Right ventricle myocardium inferior (tissue), 1 donor: Measurements from ENCODE around the gene STH. TPM values are rescaled to one million over a fixed set of nuclear protein-coding genes. Genes with fewer than 3 reads are reported as not detected.

Source experiments
- ATAC-seq: fragments of 200-7000 bp; cut with Tn5 transposase; one replicate; pipeline ENCODE4 v1.9.1; 2020; ENCODE audit warnings: mild to moderate bottlenecking, moderate library complexity
- DNase-seq: peaks from one replicate; pipeline ENCODE4 v3.0.0; 2021; ENCODE audit errors: missing footprints
- intact Hi-C: fragments of 100-400 bp; cut with DNase I; formaldehyde crosslinking; loops from one replicate; pipeline ENCODE4 v1.11.0; 2022
- total RNA-seq: library from RNA; stranded (reverse); fragmentation: NEBNext Ultra II Directional; extraction: Animal tissue kit (Norgen Biotek cat#: 25700); gene quantifications from one replicate; pipeline ENCODE4 v1.2.1, GENCODE V29; 2021
- donor health status: DM: no; HTN: yes; CAD: no; lungs with severe emphysema.

Gene STH
- total RNA-seq, 1 donor from 2014 or later = not detected

DNA sequence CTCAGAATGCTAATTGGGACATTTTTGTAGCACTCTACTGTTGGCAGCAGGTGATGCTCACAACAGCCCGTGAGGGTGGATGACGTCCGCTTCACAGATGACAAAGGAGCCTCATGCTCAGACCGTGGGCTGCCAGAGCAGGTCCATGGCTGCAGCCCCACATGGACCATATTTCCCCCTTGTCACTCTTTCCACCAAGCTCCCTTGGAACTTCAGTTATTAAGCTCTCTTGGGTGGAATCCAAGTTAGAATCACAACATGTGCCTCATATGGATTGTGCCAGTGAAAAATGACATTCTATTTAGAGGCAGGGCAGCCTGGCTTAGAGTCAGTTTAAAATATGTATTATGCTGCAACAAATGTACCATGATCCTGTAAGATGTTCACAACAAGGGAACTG, 33.2 kb upstream of the STH start:
- no peak for ATAC-seq
- intact Hi-C loops = no loop called here

DNA sequence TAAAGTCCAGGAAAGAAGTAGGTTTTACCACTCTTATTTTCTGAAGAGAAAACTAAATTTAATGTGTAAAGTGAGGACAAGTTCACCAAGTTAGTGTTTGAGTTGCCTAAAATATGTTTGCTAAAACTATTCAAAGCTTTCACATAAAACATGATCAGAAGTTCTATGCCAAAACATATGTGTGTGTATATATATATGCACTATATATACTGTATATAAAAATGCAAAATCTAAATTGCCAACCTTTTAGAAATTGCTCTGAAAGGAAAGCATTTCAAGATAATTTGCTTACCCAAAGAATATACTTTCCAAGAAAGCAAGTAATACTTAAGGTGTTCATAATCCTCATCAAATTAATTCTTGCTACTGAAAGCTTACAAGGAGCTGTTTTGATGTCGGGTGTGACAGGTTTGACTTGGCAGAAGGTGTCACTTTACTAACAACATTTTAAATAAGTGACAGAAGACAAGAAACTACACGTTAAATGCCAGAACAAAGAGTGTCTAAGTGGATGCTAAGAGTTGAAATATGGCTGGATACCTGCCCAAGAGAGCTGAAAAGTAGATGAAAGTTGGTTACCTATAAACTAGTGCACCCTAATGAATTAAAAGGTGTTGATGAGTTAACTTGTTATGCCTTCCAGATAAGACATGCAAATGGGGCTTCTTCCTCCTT, 32.3 kb upstream of the STH start:
- no peak for ATAC-seq
- no peak for DNase-seq
- intact Hi-C loops = no loop called here

More for the DNA sequence above, 33.2 kb upstream of the STH start:
- DNase-seq = no peak

DNA sequence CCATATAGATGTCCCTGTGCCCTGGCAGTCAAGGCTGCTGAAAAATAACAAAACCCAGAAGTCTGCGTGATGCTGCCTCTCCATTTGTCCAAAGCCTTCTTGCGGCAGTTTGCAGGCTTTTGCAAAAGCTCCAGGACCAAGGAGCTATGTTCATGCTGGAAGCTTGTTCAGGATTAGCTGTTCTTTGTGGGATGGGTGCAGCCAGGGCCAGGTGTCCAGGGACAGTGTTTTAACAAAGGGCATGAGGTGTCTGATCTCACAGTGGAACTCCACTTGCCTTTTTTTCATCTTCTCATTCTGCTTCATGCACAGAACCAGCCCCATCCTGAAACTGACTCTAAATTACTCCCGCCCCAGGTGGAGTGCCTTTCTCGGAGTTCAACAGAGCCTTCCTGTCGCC, 31.7 kb upstream of the STH start:
- intact Hi-C loops = no loop called here

DNA sequence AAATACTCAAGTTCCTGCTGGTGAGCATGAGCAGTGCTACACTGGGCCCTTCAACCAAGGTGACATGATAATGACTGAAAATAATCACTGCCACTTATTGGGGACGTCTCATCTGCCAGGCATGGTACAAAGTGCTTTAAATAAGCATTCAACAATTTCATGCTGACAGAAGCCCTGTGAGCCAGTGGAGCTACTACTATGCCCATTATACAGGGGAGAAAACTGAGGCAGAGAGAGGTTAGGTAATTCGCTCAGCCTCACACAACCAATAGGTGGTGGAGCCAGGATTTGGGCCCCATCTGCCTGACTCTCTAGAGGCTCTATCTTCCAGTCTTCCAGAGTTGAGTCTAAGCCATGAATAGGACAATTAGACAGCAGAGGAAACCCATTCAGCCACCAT, 30.3 kb upstream of the STH start:
- no peak for ATAC-seq
- intact Hi-C loops = no loop called here
- no peak for DNase-seq

More for the DNA sequence above, 31.7 kb upstream of the STH start:
- ATAC-seq (no peak), DNase-seq (no peak)

DNA sequence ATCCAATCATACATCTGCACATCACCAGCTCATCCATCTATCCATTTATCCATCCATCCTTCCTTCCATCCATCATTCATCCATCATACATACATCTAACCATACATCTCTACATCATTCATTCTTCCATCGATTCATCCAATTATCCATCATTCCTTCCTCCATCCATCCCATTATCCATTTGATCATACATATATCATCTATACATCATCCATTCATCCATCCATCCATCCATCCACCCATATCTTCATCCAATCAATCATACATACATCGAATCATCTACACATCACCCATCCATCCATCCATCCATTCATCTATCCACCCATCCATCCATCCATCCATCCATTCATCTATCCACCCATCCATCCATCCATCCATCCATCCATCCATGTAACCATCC, 29.3 kb upstream of the STH start:
- ATAC-seq (no peak), DNase-seq (no peak)
- intact Hi-C loops = no loop called here

DNA sequence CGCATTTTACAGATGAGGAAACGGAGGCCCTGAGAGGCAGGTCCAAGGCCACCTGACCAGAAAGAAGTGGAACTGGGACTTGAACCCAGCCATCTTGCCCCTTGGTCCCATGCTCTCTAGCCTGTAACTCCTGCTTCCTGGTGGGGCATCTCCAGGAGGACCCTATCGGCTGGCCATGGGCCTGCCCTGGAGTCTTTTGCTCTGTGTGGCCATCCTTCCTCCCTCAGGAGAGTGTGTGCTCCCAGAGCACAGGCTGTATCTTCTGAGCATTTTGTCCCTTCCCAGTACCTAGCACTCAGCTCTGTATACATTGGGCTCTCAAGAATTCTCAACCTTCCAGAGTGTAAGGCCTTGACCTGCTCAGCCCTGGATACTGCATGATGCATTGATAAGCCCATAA, 28.4 kb upstream of the STH start:
- ATAC-seq (no peak), DNase-seq (no peak)
- intact Hi-C loops = no loop called here

DNA sequence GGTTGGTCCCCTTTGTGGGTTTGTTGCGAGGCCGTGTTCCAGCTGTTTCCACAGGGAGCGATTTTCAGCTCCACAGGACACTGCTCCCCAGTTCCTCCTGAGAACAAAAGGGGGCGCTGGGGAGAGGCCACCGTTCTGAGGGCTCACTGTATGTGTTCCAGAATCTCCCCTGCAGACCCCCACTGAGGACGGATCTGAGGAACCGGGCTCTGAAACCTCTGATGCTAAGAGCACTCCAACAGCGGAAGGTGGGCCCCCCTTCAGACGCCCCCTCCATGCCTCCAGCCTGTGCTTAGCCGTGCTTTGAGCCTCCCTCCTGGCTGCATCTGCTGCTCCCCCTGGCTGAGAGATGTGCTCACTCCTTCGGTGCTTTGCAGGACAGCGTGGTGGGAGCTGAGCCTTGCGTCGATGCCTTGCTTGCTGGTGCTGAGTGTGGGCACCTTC, 27.3 kb upstream of the STH start:
- DNase-seq (no peak), ATAC-seq (no peak)
- intact Hi-C loops = no loop called here

DNA sequence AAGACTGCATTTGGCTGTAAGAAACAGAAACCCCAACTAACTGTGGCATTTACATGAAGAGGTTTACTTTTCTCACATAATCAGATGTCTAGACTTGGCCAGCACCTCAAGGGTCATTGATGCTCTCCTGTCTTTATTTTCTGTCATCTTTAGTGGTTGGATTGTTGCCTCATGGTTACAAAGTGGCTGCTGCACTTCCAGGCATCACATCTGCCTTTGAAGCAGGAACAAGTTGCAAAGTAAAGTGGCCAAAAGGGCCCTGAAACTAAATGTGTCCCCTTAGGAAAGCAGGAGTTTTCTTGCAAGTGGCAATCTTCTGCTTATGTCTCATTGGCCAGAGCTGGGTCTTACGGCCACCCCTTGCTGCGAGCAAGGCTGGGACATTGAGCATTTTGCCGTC, 26.5 kb upstream of the STH start:
- DNase-seq (no peak), ATAC-seq (no peak)
- intact Hi-C loops = no loop called here

DNA sequence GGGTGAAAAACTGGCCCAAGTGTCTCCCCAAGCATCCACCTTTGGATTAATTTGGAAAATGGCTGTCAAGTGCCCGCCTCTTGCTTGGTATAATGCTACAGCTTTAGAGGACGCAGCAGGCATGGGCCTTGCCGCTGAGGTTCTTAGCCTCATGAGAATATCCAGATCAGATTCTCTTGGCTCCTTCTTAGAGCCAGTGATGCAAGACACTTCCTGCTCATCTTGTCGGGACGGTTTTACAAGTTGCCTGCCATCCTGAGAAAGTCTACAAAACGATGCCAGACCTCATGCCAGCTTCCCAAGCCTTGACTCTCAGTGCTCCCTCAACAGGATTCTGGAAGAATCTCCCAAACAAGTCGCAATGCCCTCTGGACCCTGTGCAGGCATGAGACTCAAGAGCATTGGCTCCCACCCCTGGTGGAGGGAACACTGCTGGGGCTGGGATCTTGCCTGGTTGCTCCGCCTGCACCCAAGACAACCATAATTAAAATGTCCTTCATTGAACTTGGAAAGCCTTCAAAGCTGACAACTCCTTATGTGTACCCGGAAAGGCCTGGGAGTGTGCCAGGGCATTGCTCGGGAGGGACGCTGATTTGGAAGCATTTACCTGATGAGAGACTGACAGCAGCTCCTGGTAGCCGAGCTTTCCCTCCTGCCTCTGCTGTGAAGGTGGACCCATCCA, 25.8 kb upstream of the STH start:
- DNase-seq = no peak
- intact Hi-C loops = no loop called here
- peak; percentile 63 for ATAC-seq

DNA sequence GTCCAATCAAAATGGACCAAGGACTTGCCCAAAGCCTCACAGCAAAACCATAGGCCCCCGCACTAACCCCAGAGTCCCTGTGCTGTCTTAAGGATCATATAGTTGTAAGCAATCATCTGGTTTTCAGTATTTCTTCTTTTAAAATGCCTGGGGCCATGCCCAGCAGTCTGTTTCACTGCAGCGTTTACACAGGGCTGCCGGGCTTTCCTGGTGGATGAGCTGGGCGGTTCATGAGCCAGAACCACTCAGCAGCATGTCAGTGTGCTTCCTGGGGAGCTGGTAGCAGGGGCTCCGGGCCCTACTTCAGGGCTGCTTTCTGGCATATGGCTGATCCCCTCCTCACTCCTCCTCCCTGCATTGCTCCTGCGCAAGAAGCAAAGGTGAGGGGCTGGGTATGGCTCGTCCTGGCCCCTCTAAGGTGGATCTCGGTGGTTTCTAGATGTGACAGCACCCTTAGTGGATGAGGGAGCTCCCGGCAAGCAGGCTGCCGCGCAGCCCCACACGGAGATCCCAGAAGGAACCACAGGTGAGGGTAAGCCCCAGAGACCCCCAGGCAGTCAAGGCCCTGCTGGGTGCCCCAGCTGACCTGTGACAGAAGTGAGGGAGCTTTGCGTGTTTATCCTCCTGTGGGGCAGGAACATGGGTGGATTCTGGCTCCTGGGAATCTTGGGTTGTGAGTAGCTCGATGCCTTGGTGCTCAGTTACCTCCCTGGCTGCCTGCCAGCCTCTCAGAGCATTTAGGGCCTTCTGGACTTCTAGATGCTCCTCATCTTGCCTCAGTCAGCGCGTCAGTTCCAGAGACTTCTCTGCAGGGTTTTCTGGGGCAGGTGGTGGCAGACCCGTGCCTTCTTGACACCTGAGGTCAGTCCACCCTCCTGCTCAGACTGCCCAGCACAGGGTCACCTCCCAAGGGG, 24.8 kb upstream of the STH start:
- no peak for DNase-seq
- ATAC-seq = no peak
- intact Hi-C loops = no loop called here

DNA sequence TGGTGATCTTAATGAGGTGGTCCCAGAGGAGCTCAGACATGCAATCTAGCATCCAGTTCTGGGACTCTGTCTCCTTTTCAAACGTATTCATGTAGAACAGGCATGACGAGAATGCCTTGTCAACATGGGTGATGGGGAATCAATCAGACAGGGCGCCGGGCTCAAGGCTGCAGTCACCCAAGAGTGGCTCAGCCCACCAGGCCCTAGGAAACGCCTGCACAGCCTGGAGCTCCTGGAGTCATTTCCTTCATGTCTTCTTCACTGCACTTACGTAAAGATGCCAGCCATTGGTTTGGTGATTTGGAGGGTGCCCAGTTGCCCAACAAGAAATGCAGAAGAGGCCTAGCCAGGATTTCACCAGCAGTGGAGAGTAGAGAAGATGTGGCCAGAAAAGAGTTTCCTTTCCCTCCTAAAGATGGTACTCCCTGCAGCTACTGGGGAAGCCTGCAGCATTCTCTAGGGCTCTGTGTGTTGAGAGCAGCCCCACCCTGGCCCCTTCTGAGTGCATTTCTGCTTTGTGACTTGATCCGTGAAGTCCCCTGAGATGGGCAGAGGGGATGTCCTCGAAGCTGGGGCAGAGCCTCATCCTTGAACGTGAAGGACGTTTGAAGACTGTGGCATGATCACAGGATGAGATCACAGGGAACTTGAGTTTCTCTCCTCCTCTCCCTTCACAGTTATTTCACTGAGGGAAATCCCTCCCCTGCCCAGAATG, 24.0 kb upstream of the STH start:
- no peak for DNase-seq
- no peak for ATAC-seq
- intact Hi-C loops = no loop called here

DNA sequence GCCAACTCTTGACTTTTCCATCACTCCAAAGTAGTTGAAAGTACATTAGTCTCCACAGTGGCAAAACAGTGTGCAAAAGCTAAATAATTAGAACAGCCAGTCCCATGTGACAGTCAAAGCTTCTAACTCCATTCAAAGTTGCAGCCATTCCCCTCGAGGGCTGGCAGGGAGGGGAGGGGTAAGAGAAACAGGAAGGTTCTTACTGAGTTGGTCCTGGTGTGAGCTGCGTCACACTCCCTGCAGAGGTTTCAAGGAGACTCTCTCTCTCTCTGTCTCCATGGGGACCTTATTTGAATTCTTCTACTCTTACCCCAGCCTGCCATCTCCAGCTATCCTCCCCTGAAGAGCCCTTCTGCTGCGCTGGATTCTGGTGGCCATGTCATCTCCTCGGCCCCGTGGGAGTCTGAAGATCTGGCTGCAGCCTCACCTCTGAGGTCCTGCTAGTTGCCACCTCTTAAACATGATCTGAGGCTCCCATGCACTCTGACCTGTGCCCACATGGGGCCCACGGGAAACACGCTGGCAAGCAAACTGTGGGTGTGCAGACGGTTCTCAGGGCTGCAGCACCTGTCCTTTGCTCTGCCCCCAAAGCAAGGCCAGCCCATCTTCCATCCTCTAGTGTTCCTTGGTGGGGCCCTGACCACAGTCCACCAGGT, 23.3 kb upstream of the STH start:
- ATAC-seq (no peak), DNase-seq (no peak)
- intact Hi-C loops = no loop called here

DNA sequence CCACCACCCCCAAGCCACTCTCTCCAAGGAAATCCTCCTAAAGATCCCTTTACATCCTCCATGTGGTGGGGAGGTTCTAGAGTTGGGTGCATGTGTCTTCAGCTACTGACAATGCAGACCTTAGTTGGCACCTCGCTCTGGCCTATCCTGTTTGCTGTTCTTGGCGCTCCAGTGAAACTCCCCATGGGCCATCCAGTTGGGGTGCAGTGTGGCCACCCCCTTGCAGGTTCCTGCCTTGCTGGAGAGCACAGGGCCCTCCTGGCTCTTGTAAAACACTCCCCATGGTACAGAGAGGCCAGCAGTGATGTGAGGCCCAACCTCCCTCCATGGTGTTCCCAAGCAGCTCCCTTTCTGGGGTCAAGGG, 22.7 kb upstream of the STH start:
- no peak for DNase-seq
- no peak for ATAC-seq
- intact Hi-C loops = no loop called here

DNA sequence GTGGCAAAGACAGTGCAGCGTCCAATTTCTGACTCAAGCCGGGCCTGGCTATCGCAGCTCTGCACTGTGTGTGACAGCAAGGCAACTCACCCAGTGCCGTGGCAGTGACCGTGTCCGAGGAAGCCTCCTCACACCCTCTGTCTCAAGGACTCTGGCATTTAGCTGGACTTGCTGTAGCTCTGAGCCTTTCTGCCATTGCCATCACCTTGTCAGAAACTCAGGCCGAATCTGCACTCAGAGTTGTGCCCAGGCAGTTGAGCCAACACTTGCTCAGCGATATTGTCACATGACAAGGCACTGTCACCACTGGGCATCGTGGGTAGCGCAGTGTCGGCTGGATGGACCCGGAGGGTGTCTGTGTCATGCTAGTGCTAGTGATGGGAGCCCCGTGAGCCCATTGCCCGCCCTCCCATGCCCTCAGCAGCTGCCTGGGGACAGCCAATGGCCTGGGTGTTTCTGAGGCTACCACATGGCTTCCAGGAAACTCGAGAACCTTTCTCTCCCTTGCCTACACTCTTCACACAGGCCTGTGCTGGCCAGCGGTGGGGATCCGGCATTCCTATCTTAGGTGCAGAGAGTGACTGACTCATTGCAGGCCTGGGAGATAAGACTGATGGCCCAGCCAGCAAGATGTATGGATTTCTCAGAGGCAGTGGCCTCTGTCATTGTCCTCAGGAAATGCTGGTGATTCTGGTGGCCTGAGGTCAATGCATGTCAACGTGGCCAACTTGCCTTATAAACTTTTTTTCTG, 22.1 kb upstream of the STH start:
- intact Hi-C loops = no loop called here
- no peak for DNase-seq

DNA sequence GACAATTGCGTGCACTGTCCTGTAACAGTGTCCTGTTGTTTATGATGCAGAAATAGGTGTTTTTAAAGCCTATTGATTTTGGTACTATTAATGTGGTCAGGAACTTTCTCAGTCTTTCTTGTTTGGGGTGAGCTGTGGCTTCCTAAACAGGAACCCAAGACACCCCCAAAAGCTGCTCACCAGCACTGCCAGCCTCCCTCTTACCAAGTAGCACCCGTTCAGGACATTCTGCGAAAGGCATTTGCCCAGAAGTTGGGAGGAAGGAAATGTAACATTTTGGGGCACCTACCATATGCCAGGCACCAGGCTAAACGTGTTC, 21.6 kb upstream of the STH start:
- ATAC-seq = no peak
- DNase-seq = no peak
- intact Hi-C loops = no loop called here

More for the DNA sequence above, 22.1 kb upstream of the STH start:
- no peak for ATAC-seq

DNA sequence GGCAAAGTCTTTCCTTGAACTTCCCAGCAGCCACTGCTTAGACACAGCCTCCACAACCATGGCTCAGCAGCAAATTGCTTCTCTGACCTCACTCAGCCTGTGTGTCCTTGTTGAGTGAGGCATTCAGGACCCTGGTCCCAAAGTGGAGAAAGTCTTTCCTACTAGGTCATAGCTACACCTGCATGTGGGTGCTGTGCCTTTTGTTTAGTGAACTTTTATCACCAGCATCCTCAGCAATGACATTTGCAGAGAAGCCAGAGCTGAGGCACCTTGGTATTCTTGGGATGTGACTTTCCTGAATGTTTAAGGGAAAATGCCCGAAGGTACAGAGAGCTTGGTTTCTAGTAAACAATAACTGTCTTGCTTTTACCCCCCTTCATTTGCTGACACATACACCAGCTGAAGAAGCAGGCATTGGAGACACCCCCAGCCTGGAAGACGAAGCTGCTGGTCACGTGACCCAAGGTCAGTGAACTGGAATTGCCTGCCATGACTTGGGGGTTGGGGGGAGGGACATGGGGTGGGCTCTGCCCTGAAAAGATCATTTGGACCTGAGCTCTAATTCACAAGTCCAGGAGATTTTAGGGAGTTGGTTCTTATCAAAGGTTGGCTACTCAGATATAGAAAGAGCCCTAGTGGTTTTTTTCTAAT, 20.9 kb upstream of the STH start:
- no peak for ATAC-seq
- no peak for DNase-seq
- intact Hi-C loops = no loop called here

DNA sequence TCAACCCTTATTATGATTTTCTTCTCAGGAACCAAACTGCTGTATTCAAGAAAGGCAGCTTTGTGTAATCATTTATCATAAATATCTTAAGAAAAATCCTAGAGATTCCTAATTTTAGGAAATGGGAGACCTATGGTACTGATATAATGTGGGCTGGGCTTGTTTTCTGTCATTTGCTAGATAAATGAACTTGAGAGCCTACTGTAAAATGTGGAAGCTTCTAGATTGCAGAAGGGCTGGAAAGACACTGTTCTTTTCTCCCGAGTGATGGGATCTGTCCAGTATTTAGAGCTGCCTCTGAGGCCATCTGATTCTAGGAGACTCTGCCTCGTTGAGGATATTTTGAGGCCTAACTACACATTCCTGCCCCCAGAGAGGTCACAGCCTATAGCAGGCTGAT, 19.9 kb upstream of the STH start:
- ATAC-seq (no peak), DNase-seq (no peak)
- intact Hi-C loops = no loop called here

DNA sequence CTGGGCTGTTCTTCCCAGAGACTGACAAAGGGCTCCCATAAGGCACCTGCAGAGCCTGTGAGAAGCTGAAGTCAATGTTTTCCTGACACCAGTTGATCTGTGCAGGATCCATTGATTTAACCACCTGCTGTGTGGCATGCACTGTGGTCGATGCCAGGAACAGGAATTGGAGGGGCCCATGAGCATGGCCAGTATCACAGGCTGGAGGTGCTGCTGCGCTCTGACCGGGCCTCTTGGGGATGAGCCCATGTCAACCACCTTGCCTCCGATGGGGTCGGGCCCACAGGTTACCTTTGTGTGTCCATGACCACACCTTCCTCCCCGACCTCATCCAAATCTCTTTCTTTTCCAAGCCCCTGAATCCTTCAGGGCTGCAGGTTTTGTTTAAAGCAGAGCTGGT, 18.2 kb upstream of the STH start:
- DNase-seq (no peak), ATAC-seq (no peak)
- intact Hi-C loops = no loop called here
